Endothelial cell of umbilical vein (primary cell): ENCODE measurements around the gene THSD4. TPM values are rescaled to one million over a fixed set of nuclear protein-coding genes. Genes with fewer than 3 reads are reported as not detected.

Experiments used
- BruUV-seq: library from RNA; stranded (reverse); fragments of 400-500 nt; replicated peaks from 2 replicates; lab custom pipeline; 2021; lab: Mats Ljungman, UMichigan
- CTCF ChIA-PET: fragments of 300-600, 350-600 bp; sonication (Branson Sonifier 250); formaldehyde crosslinking; loops from one replicate; lab custom pipeline; 2021; ENCODE audit warnings: antibody characterized with exemption, inconsistent platforms; lab: Charles Lee
- POLR2A ChIA-PET: fragments of 300-600, 350-600 bp; sonication (Branson Sonifier 250); formaldehyde crosslinking; loops from one replicate; lab custom pipeline; 2021; ENCODE audit warnings: antibody characterized with exemption, inconsistent platforms; lab: Charles Lee
- DNase-seq: peaks from one replicate; pipeline ENCODE4 v3.0.0-alpha.2; 2011; ENCODE audit warnings: low read depth, low spot score
- FAIRE-seq: peaks from 2 replicates; lab custom pipeline; 2011; peaks lifted over from hg19 to GRCh38; lab: Jason Lieb, UNC
- H2AFZ ChIP-seq: 2 replicates; pipeline ENCODE4 v1.6.0; 2012; ENCODE audit warnings: low read depth, low read length, control low read depth, inconsistent platforms
- H3K27ac ChIP-seq: 2 replicates; pipeline ENCODE4 v1.5.1; 2011; ENCODE audit warnings: low read depth, mild to moderate bottlenecking, control low read depth, low read length, moderate library complexity; ENCODE audit not compliant: insufficient read depth
- H3K27me3 ChIP-seq, 2 experiments: 2 replicates each; pipeline versions ENCODE4 v1.6.0 to v1.6.1; 2011; ENCODE audit warnings: low read length in 2 of 2, mixed read lengths in 1 of 2; ENCODE audit not compliant: control insufficient read depth in 2 of 2, insufficient read depth in 2 of 2
- H3K36me3 ChIP-seq, 2 experiments: 2 replicates in 1 of 2; 3 replicates in 1 of 2; pipeline ENCODE4 v1.5.1; 2011; ENCODE audit warnings: low read length in 2 of 2, mild to moderate bottlenecking in 1 of 2, moderate library complexity in 1 of 2; ENCODE audit not compliant: control insufficient read depth in 2 of 2, insufficient read depth in 2 of 2; ENCODE audit errors: extremely low read depth in 1 of 2
- H3K4me1 ChIP-seq: 3 replicates; pipeline ENCODE4 v1.5.1; 2011; ENCODE audit warnings: mild to moderate bottlenecking, low read length; ENCODE audit not compliant: control insufficient read depth, insufficient read depth; ENCODE audit errors: extremely low read depth
- H3K4me2 ChIP-seq: 2 replicates; pipeline ENCODE4 v1.6.1; 2011; ENCODE audit warnings: low read length, control low read depth, mixed read lengths; ENCODE audit not compliant: insufficient read depth
- H3K4me3 ChIP-seq, 3 experiments: fragments of 200-600 bp in 1 of 3; sonication (generic), shearing (Covaris generic) in 1 of 3; replicated peaks in 1 of 3; 2 replicates each; pipeline ENCODE4 v1.5.1; 2011 to 2016; ENCODE audit warnings: control low read depth in 3 of 3, low read length in 3 of 3, mild to moderate bottlenecking in 2 of 3, inconsistent platforms in 1 of 3, low read depth in 1 of 3, moderate library complexity in 1 of 3; ENCODE audit not compliant: insufficient read depth in 1 of 3
- H3K79me2 ChIP-seq: 2 replicates; pipeline ENCODE4 v1.6.0; 2012; ENCODE audit warnings: low read length, inconsistent platforms; ENCODE audit not compliant: control insufficient read depth, insufficient read depth
- H3K9ac ChIP-seq: replicated peaks from 2 replicates; pipeline ENCODE3; 2011; ENCODE audit warnings: low read length, control low read depth; ENCODE audit not compliant: insufficient read depth; ENCODE audit errors: extremely low read depth
- H3K9me1 ChIP-seq: replicated peaks from 3 replicates; pipeline ENCODE4 v1.6.0; 2011; ENCODE audit warnings: mild to moderate bottlenecking, low read length; ENCODE audit not compliant: control insufficient read depth, insufficient read depth; ENCODE audit errors: extremely low read depth
- H3K9me3 ChIP-seq: replicated peaks from 2 replicates; pipeline ENCODE4 v1.5.1; 2012; ENCODE audit warnings: low read length, inconsistent platforms; ENCODE audit not compliant: control insufficient read depth, insufficient read depth
- H4K20me1 ChIP-seq: replicated peaks from 2 replicates; pipeline ENCODE3; 2011; ENCODE audit warnings: mild to moderate bottlenecking, low read length; ENCODE audit not compliant: control insufficient read depth, insufficient read depth; ENCODE audit errors: extremely low read depth
- JUN ChIP-seq: IDR thresholded peaks from 2 replicates; pipeline ENCODE4 v1.6.1; 2011; ENCODE audit warnings: borderline replicate concordance, low read depth; ENCODE audit not compliant: insufficient read length, insufficient read depth
- MYC ChIP-seq: IDR thresholded peaks from one replicate; pipeline ENCODE4 v1.6.1; 2011; ENCODE audit warnings: mild to moderate bottlenecking, low read depth, low read length
- POLR2AphosphoS5 ChIP-seq: IDR thresholded peaks from 2 replicates; pipeline ENCODE4 v1.6.1; 2012; ENCODE audit warnings: low read depth, mild to moderate bottlenecking, control low read depth, low read length, moderate library complexity; ENCODE audit not compliant: insufficient read depth
- dilution Hi-C: fragments of 300-500 bp; cut with MboI; formaldehyde crosslinking; loops from one replicate; pipeline ENCODE4 v1.15.0; 2019; ENCODE audit warnings: low sequenced_read_pairs; ENCODE audit not compliant: extremely low pct_ligation_motif_present
- intact Hi-C: fragments of 100-400 bp; cut with micrococcal nuclease; formaldehyde crosslinking; loops from one replicate; pipeline ENCODE4 v1.10.0; 2022
- polyA plus RNA-seq, 4 experiments: library from polyadenylated mRNA; depleted of rRNA in 3 of 4; stranded (reverse) in 3 of 4; unstranded in 1 of 4; fragments of >200 nt; gene quantifications; 2 replicates each; pipeline versions ENCODE4 v1.2.1 to v1.2.3, GENCODE V29; 2011 to 2012; ENCODE audit warnings: missing spikeins in 1 of 4
- total RNA-seq: library from RNA; stranded (reverse); gene quantifications from 2 replicates; pipeline ENCODE4 v1.2.3, GENCODE V29; 2021
- TF ChIP-seq, protein P1 (sequence below): IDR thresholded peaks from 2 replicates; pipeline ENCODE4 v1.6.1; 2011; ENCODE audit not compliant: insufficient read depth, insufficient read length

Gene THSD4
- total and polyA plus RNA-seq, 2 donors (not counting 3 experiments of a cell fraction or from before 2014, with no cell fraction given) = 9.9 to 25.4 TPM

- peak; percentile 75 for DNase-seq
- H4K20me1 ChIP-seq = no peaks in the 10 kb centered on the region
- H3K9me1 ChIP-seq = no peaks in the 10 kb centered on the region
- FAIRE-seq = no peak
- H3K36me3 ChIP-seq = no peaks in the 10 kb centered on the region
- ChIA-PET POLR2A (interaction anchor here (0.7 to 1.5 kb wide), 2 partner anchors 17 to 53 kb away, joined by 4 to 8 read pairs; no protein-coding TSS in a partner anchor), CTCF (interaction anchor here (1.0 to 2.6 kb wide), 12 partner anchors 9 to 284 kb away, joined by 3 to 12 read pairs (median 5); partner anchors contain the start of gene THSD4)
- no peak overlapping the region for H3K4me3 ChIP-seq
- H3K4me1 ChIP-seq = peaks cover 35% of the 10 kb centered on the region
- peak overlapping the region; percentile 97 for H3K27ac ChIP-seq
- peak; percentile 92 for TF ChIP-seq JUN
- TF ChIP-seq POLR2AphosphoS5 = no peak
- BruUV-seq = no TSS peak
- no peaks in the 10 kb centered on the region for H3K9me3 ChIP-seq
- intact Hi-C loops = loop anchor here (1.0 to 10.0 kb wide), 14 partner anchors 16 to 939 kb away; partner anchors contain the start of genes LRRC49, PKM, THAP10 and THSD4
- no peak overlapping the region for H2AFZ ChIP-seq
- peak overlapping the region; percentile 69 for H3K4me2 ChIP-seq
- no peaks in the 10 kb centered on the region for H3K79me2 ChIP-seq
- peak overlapping the region; percentile 85 for H3K9ac ChIP-seq
- dilution Hi-C loops = no loop called here
- no peaks in the 10 kb centered on the region for H3K27me3 ChIP-seq
These were observed 180.5 kb downstream of the THSD4 start for GRCh38 chr15:71295603-71296314.

GRCh38 chr15:71296315-71296679 lies 181.0 kb downstream of the THSD4 start:
- Histone ChIP-seq H3K4me1 (peaks cover 35% of the 10 kb centered on the region), H3K4me2 (peak overlapping the region; percentile 24), H3K36me3 (no peaks in the 10 kb centered on the region), H3K9me3 (no peaks in the 10 kb centered on the region), H3K9me1 (no peaks in the 10 kb centered on the region), H3K9ac (peak overlapping the region; percentile 85), H3K27me3 (no peaks in the 10 kb centered on the region), H3K4me3 (no peak overlapping the region), H4K20me1 (no peaks in the 10 kb centered on the region), H2AFZ (no peak overlapping the region), H3K27ac (peak overlapping the region; percentile 97), H3K79me2 (no peaks in the 10 kb centered on the region)
- DNase-seq = no peak
- BruUV-seq = TSS peak; percentile 68
- TF ChIP-seq, protein P1, sequence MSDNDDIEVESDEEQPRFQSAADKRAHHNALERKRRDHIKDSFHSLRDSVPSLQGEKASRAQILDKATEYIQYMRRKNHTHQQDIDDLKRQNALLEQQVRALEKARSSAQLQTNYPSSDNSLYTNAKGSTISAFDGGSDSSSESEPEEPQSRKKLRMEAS = no peak
- no peak for TF ChIP-seq MYC
- POLR2A ChIA-PET = interaction anchor here (1.5 kb wide), 1 partner anchor 17 kb away, joined by 8 read pairs; no protein-coding TSS in a partner anchor
- no peak for FAIRE-seq
- CTCF ChIA-PET = interaction anchor here (1.0 to 2.4 kb wide), 6 partner anchors 8 to 181 kb away, joined by 3 to 9 read pairs (median 5); partner anchors contain the start of gene THSD4
- intact Hi-C loops = loop anchor here (10.0 kb wide), 2 partner anchors 591 to 939 kb away; partner anchors contain the start of gene PKM
- dilution Hi-C loops = no loop called here
